Measurements from ENCODE around the gene PHACTR1. TPM values are rescaled to one million over a fixed set of nuclear protein-coding genes. Genes with fewer than 3 reads are reported as not detected.
"Not testable (repeated sequence)": the region's sequence is repeated elsewhere in the genome, so short reads cannot be mapped to it uniquely, and the experiment has no call there.

The PHACTR1 gene
- total RNA-seq, 1 experiment from 2014 or later: not detected

GRCh38 chr6:13147782-13148181, 431.2 kb downstream of the PHACTR1 start:
- no peak for DNase-seq (ENCODE audit: low spot score)

DNA sequence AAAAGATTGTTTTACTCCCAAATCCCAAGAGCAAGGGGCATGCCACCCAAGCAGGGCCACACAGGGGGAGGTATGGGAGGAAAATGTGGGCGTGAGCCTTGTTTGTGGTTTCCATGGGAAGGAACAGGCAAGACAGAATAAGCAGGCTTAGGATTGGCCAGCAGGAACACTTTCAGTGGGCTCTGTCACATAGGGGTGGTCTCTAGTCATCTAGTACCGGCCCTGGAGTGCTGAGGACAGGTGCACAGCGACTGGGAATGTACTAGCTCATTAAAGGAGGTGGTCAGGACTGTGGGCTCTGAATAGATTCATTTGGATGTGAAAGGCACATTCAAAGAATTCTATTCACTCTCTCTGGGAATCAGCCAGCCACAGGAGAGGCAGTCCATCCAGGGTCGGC, 436.2 kb downstream of the PHACTR1 start:
- DNase-seq (ENCODE audit: low spot score): no peak

DNA sequence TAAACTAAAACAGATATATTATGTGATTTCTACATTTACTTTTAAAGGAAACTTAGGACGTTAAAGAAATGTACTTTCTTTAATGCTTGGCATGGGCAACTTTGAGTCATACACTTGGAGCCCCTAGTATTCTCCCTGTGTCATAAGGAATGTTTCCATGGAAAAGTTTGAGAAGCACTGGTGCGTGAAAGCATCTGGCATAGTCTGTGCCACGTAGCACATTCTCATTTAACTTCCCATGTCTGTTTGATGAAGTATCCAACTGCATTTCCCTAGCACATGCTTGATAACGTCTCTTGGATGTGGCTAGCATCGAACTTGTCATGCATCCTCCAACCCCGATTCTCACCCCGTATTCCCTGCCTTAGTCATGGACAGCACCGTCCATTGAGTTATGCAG, 439.8 kb downstream of the PHACTR1 start:
- DNase-seq (ENCODE audit: low spot score): no peak

DNA sequence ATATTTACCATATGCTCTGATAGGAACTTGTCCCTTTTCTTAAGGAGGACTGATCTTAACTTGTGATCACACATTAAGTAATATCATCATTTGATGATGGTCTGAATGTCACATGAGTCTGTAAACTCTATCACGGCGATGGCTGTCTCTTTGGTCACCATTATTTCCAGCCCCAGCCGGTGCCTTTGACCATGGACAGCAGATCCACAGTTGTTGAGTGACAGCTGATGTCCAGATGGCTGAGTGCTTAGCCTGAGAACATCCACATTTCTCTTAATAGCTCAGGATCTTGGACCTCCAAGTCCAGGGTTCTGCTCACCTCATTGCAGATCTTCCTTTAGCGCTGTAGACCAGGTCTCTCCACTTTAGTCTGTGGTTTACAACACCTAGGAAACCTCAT, 440.7 kb downstream of the PHACTR1 start:
- no peak for DNase-seq (ENCODE audit: low spot score)

DNA sequence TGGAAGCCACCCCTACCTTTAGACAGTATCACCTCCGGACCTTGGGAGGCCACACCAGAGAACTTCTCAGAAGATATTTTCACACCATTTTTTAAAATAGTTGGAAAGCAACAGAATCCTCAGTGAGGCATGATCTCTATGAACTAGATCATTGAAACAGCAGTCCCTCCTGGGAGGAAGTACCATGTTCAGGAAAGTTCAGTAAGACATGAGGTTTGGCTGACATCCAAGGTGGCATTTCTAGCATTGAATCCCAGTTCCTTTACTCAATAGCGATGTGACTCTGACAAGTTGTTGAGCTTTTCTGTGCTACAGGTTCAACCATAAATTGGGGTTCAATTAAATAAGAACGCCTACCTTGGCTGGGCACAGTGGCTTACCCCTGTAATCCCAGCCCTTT, 442.7 kb downstream of the PHACTR1 start:
- no peak for DNase-seq (ENCODE audit: low spot score)

- DNase-seq (ENCODE audit: low spot score): not testable (repeated sequence)
These were observed 443.3 kb downstream of the PHACTR1 start for GRCh38 chr6:13159822-13160221.

- DNase-seq (ENCODE audit: low spot score): no peak
These were observed 446.8 kb downstream of the PHACTR1 start for GRCh38 chr6:13163161-13163944.

DNA sequence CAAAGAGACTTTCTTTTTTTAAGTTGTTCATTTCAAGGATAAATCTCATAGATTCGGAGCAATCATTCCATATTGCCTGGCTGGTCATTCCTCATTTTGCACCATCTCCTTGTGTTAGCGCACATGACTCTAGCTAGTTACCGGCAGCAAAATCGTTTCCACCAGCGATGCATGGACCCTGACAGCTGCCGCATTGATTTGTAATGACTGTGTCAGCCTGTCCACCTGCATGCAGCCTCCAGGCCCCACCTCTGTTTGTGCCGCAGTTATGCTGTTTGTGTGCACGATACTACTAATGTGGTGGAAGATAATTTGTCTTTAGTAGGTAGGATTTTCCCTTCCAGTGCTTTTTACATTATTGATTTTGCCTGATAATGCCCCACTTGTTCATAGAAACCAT, 447.7 kb downstream of the PHACTR1 start:
- no peak for DNase-seq (ENCODE audit: low spot score)

DNA sequence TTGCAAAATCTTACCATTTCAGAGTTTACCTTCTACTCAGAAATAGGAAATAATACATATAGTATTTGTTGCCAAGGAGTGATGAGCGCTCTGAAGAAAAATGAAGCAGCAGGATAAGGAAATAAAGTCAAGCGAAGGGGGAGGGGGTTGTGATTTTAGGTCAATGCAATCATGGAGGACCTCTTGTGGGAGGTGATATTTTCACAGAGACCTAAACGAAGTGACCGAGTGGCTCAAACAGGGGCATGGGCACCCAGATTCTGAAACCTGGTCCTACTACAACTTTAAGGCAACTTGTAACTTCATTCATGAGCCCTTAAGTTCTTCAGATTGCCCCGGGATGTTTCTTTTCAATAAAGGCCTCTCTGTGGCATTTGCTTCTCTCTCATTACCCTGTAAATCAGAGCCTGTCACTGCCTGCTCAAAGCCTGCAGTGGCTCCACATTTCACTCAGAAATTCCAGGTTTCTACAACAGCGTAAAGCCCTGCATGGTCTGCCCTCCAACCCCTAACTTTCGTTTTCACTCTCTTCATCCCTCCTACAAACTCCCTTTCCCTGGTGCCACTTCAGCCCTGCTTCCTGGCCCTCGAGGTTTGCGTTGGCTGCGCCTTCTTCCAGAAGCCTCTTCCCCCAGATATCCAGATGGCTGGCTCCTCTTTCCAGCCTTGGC, 449.1 kb downstream of the PHACTR1 start:
- DNase-seq (ENCODE audit: low spot score): no peak

- no peak for DNase-seq (ENCODE audit: low spot score)
These were observed 449.7 kb downstream of the PHACTR1 start for GRCh38 chr6:13166269-13166668.

- no peak for DNase-seq (ENCODE audit: low spot score)
These were observed 450.3 kb downstream of the PHACTR1 start for GRCh38 chr6:13166916-13167315.

- DNase-seq (ENCODE audit: low spot score): no peak
These were observed 455.7 kb downstream of the PHACTR1 start for GRCh38 chr6:13172291-13172690.

DNA sequence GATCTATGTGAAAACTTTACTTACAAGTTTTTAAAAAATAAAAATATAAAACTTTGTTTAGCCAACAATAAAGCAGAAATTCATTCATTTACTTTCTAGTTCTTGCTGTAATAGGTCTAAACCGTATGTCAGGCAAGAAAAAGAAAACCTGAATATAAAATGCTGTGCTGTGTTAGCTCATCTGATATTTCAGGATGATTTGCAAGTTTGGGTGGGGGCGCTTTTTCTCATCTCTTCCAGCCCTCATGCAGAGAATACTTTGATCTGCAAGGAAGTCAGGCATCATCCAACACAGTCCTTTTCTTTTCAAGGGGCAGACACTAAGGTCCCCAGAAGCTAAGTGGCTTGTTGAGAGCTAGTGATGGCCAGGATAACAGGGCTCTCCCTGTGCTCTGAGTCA, 458.5 kb downstream of the PHACTR1 start:
- DNase-seq (ENCODE audit: low spot score): no peak

DNA sequence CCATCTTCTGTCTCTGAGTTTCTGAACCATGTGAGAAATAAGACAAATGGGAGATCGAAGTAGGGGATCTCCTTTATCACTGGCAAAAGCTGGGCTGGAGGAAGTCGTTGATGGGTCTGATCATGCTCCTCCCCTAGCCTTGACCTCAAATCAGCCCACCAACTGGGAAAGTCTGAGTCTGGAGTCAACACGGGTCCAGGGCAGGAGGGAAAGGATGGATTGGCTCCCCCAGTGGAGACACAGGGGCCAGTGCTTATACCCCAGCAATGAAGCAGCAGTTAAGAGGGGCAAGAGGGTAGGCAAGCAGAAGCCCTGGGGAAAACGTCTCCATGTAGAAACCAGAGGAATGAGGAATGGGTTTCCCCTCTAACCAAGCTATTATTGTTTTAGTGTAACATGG, 459.2 kb downstream of the PHACTR1 start:
- no peak for DNase-seq (ENCODE audit: low spot score)

DNA sequence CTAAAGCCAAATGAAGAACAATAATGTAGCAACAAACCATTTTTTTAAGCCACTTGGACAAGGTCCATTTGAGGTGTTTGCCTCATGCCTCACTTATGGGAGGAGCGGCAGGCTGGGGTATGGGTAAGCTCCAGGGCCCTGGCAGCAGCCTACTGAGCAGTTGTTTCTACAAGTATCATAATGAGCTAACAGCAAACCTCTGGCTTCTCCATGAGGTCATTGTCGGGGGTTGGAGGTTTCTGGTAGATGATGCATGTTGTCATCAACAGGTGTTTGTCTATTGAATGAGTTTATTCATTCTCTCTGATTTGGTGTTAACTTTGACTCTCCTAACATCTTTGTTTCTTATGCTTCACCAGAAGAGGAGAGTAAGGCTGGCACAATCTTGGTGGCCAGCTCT, 461.1 kb downstream of the PHACTR1 start:
- DNase-seq (ENCODE audit: low spot score): no peak

GRCh38 chr6:13178107-13178506, 461.5 kb downstream of the PHACTR1 start:
- no peak for DNase-seq (ENCODE audit: low spot score)

DNA sequence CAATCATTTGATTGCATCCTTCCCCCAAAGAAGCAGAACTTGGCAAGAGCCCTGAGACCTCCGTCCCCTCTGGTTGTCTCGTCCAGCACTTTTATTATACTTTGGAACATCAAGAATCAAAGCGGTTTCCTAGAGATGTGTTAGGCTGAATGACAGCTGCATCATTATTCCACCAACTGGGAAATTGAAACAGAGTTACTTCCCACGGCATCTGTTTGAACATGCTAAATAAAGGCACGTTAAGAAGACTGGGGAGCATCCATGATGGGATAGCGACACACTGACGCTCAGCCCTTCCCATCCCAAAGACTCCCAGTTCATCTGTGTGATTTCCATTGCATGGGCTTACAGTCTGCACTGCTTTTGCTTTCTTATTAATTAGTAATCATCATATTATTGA, 464.0 kb downstream of the PHACTR1 start:
- DNase-seq (ENCODE audit: low spot score): no peak

GRCh38 chr6:13181393-13181792, 464.8 kb downstream of the PHACTR1 start:
- DNase-seq (ENCODE audit: low spot score): no peak

DNA sequence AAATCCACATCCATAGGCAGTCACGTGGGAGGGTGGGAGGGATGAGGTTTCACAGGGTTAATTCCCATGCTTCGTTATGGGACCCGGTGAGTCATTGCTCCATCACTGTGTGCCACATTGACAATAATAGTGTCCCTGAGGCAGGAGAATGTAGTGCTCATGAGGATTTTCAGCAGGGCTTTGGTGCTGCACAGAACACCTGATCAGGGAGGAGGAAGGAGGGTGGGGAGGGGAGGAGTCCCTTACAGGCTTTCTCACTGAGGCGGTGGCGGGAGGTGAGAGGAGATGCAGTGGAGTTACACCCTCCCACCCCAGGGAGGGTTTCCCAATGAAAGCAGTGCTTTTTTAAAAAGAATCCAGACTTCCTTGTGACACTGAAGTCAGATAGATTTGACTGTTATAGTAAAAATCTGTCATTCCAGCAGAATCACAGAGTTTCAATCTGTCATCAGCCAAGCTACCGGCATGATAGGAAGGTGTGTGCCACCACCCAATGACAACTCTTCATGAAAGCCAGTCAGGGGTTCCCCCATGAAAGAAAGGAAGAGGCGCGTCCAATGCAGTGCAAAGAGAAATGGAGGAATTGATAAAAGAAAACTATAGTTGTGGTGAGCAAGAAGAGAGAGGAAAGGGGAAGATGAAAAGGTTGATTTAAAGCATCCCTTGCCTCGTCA, 467.0 kb downstream of the PHACTR1 start:
- no peak for DNase-seq (ENCODE audit: low spot score)

- DNase-seq (ENCODE audit: low spot score): no peak
These were observed 467.5 kb downstream of the PHACTR1 start for GRCh38 chr6:13184089-13184468.

- DNase-seq (ENCODE audit: low spot score): no peak
These were observed 468.0 kb downstream of the PHACTR1 start for GRCh38 chr6:13184547-13184946.

- no peak for DNase-seq (ENCODE audit: low spot score)
These were observed 470.3 kb downstream of the PHACTR1 start for GRCh38 chr6:13186861-13187260.

DNA sequence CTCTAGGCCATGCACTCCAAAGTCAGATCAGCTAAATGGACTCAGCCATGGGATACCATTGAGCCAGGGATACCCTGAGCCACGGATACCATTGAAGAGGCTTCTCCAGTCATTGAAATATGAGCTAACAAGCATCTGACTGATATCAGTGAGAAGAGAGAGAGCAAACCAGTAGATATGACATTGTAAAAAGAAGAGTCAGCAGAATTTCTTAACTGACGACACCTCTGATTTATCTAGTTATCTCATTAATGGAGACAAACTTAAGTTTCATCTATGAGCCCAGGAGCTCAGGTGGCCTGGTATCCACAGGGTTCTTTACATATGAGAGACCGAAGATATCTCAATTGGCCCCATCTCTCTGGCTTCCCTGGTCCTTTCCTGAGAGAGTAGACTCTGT, 471.1 kb downstream of the PHACTR1 start:
- no peak for DNase-seq (ENCODE audit: low spot score)
